HepG2 (cell line): ENCODE results near the gene HPD. TPM values are rescaled to one million over a fixed set of nuclear protein-coding genes. Genes with fewer than 3 reads are reported as not detected.
A peak's percentile ranks its signal among the peaks of the same experiment; 100 is the strongest.

Experiments
- AGO2 ChIP-seq: fragments of 200-400 bp; formaldehyde crosslinking; optimal IDR thresholded peaks from 2 replicates; pipeline ENCODE3; 2017; ENCODE audit warnings: mild to moderate bottlenecking, low read depth, low read length, moderate library complexity
- ARNTL ChIP-seq: sonication (generic); formaldehyde crosslinking; IDR thresholded peaks from 2 replicates; pipeline ENCODE4 v1.4.0; 2020; ENCODE audit warnings: mild to moderate bottlenecking, missing genetic modification reagents
- ATF1 ChIP-seq: IDR thresholded peaks from 2 replicates; pipeline ENCODE4 v1.6.1; 2016; ENCODE audit warnings: mild to moderate bottlenecking, control low read depth
- BCL6 ChIP-seq: IDR thresholded peaks from 2 replicates; pipeline ENCODE4 v1.6.1; 2016; ENCODE audit warnings: missing genetic modification reagents, missing compliant biosample characterization
- DMAP1 ChIP-seq: IDR thresholded peaks from 2 replicates; pipeline ENCODE4 v1.6.1; 2016
- ETV6 ChIP-seq: sonication (generic); formaldehyde crosslinking; conservative IDR thresholded peaks from 2 replicates; pipeline ENCODE4 v1.4.0; 2020; ENCODE audit warnings: missing genetic modification reagents
- FOXO4 ChIP-seq: sonication (generic); formaldehyde crosslinking; conservative IDR thresholded peaks from 2 replicates; pipeline ENCODE4 v1.8.1; 2023; ENCODE audit warnings: missing genetic modification reagents
- HNRNPH1 ChIP-seq: fragments of 200-400 bp; formaldehyde crosslinking; optimal IDR thresholded peaks from 2 replicates; pipeline ENCODE3; 2017; ENCODE audit warnings: mild to moderate bottlenecking, low read depth, low read length
- HOXA5 ChIP-seq: sonication (generic); formaldehyde crosslinking; IDR thresholded peaks from 2 replicates; pipeline ENCODE4 v1.4.0; 2020; ENCODE audit warnings: missing genetic modification reagents
- HOXA9 ChIP-seq: sonication (generic); formaldehyde crosslinking; IDR thresholded peaks from 2 replicates; pipeline ENCODE4 v1.8.1; 2022; ENCODE audit warnings: missing genetic modification reagents, mild to moderate bottlenecking, moderate library complexity, borderline replicate concordance
- LRRFIP1 ChIP-seq: sonication (generic); formaldehyde crosslinking; conservative IDR thresholded peaks from 2 replicates; pipeline ENCODE4 v1.4.0; 2020; ENCODE audit warnings: missing genetic modification reagents
- MYNN ChIP-seq: sonication (generic); formaldehyde crosslinking; IDR thresholded peaks from 2 replicates; pipeline ENCODE4 v1.4.0; 2020; ENCODE audit warnings: mild to moderate bottlenecking, low read depth, missing genetic modification reagents
- NFIB ChIP-seq: sonication (generic); formaldehyde crosslinking; IDR thresholded peaks from 2 replicates; pipeline ENCODE4 v1.9.0; 2021; ENCODE audit warnings: missing genetic modification reagents, mild to moderate bottlenecking, borderline replicate concordance
- PAF1 ChIP-seq: IDR thresholded peaks from 2 replicates; pipeline ENCODE4 v1.6.1; 2016; ENCODE audit warnings: missing genetic modification reagents, missing compliant biosample characterization
- PITX1 ChIP-seq: sonication (generic); formaldehyde crosslinking; IDR thresholded peaks from 2 replicates; pipeline ENCODE4 v1.5.1; 2020; ENCODE audit warnings: mild to moderate bottlenecking, missing genetic modification reagents
- POGZ ChIP-seq: sonication (generic); formaldehyde crosslinking; IDR thresholded peaks from 2 replicates; pipeline ENCODE4 v1.4.0; 2020; ENCODE audit warnings: mild to moderate bottlenecking, missing genetic modification reagents
- RAD21 ChIP-seq: fragments of 450-650 bp; formaldehyde crosslinking; IDR thresholded peaks from 2 replicates; pipeline ENCODE4 v1.5.0; 2020; ENCODE audit warnings: mild to moderate bottlenecking
- TBX3 ChIP-seq: fragments of 450-650 bp; IDR thresholded peaks from 2 replicates; pipeline ENCODE4 v1.6.1; 2017; ENCODE audit warnings: antibody characterized with exemption, mild to moderate bottlenecking, inconsistent platforms, borderline replicate concordance
- TCF7L2 ChIP-seq: IDR thresholded peaks from 2 replicates; pipeline ENCODE4 v1.6.1; 2011; ENCODE audit warnings: mild to moderate bottlenecking, low read depth, low read length, moderate library complexity
- ZBTB26 ChIP-seq: IDR thresholded peaks from 2 replicates; pipeline ENCODE4 v1.6.1; 2016; ENCODE audit warnings: missing compliant biosample characterization, missing genetic modification reagents, borderline replicate concordance
- ZBTB7B ChIP-seq: sonication (generic); formaldehyde crosslinking; IDR thresholded peaks from 2 replicates; pipeline ENCODE4 v1.4.0; 2020; ENCODE audit warnings: missing genetic modification reagents
- ZFP1 ChIP-seq: IDR thresholded peaks from 2 replicates; pipeline ENCODE4 v1.6.1; 2016
- ZKSCAN1 ChIP-seq: fragments of 150-350 bp; IDR thresholded peaks from 2 replicates; pipeline ENCODE4 v1.6.1; 2014; ENCODE audit warnings: low read length
- ZNF224 ChIP-seq: sonication (generic); formaldehyde crosslinking; IDR thresholded peaks from 2 replicates; pipeline ENCODE4 v1.5.0; 2020; ENCODE audit warnings: mild to moderate bottlenecking, missing genetic modification reagents
- ZNF335 ChIP-seq: sonication (generic); formaldehyde crosslinking; IDR thresholded peaks from 2 replicates; pipeline ENCODE4 v1.4.0; 2020; ENCODE audit warnings: missing genetic modification reagents
- ZNF44 ChIP-seq: sonication (generic); formaldehyde crosslinking; IDR thresholded peaks from 2 replicates; pipeline ENCODE4 v1.5.1; 2020; ENCODE audit warnings: mild to moderate bottlenecking, missing genetic modification reagents
- ZNF7 ChIP-seq: IDR thresholded peaks from 2 replicates; pipeline ENCODE4 v1.6.1; 2016; ENCODE audit warnings: missing biosample characterization, missing genetic modification reagents
- ZNF747 ChIP-seq: sonication (generic); formaldehyde crosslinking; IDR thresholded peaks from 2 replicates; pipeline ENCODE4 v1.8.1; 2023; ENCODE audit warnings: missing genetic modification reagents, mild to moderate bottlenecking, borderline replicate concordance
- ZNF850 ChIP-seq: sonication (generic); formaldehyde crosslinking; conservative IDR thresholded peaks from 2 replicates; pipeline ENCODE4 v1.9.0; 2021; ENCODE audit warnings: mild to moderate bottlenecking, missing genetic modification reagents
- polyA plus RNA-seq, 8 experiments: library from polyadenylated mRNA; depleted of rRNA in 3 of 8; stranded (reverse) in 7 of 8; unstranded in 1 of 8; fragments of >200 nt; fragmentation: Illumina TruSeq in 4 of 8; extraction: Trizol in 4 of 8; gene quantifications; 2 replicates each; pipeline versions ENCODE4 v1.2.1 to v1.2.3, GENCODE V29; 2011 to 2016; ENCODE audit warnings: low read depth in 4 of 8, missing spikeins in 1 of 8, mixed read lengths in 1 of 8; ENCODE audit not compliant: insufficient read depth in 1 of 8
- total RNA-seq, 5 experiments: library from RNA; depleted of rRNA; stranded (reverse); fragments of >200 nt; fragmentation: Illumina TruSeq; extraction: Trizol; gene quantifications; 2 replicates each; pipeline ENCODE4 v1.2.3, GENCODE V29; 2016; ENCODE audit warnings: low read depth in 1 of 5

The HPD gene
- total and polyA plus RNA-seq, 2 of the 13 experiments (the other 11 are each of a cell fraction or from before 2014, with no cell fraction given): 120 to 195 TPM

- TF ChIP-seq ZKSCAN1 (no peak), ARNTL (CRISPR knock-in tag) (no peak), POGZ (CRISPR knock-in tag) (no peak), ZBTB26 (CRISPR knock-in tag) (no peak), ZBTB7B (CRISPR knock-in tag) (no peak), HNRNPH1 (no peak), LRRFIP1 (CRISPR knock-in tag) (no peak), TBX3 (no peak), MYNN (CRISPR knock-in tag) (no peak), ZNF850 (no peak), FOXO4 (CRISPR knock-in tag) (no peak), NFIB (CRISPR knock-in tag) (no peak), ZNF7 (no peak), ZNF224 (CRISPR knock-in tag) (no peak), ZNF44 (CRISPR knock-in tag) (no peak), HOXA5 (CRISPR knock-in tag) (0 out of 2 replicates have a peak, but pooled peaks have one; percentile 6), TCF7L2 (no peak), HOXA9 (no peak), DMAP1 (CRISPR knock-in tag) (no peak; the same call in 1 of the 2 replicates), RAD21 (CRISPR knock-in tag) (peak; percentile 93), ZNF335 (CRISPR knock-in tag) (no peak), ETV6 (no peak), ZNF747 (CRISPR knock-in tag) (peak; percentile 75; the same call in 1 of the 2 replicates), PAF1 (CRISPR knock-in tag) (no peak), AGO2 (peak; percentile 44), PITX1 (CRISPR knock-in tag) (peak; percentile 32; the same call in 1 of the 2 replicates), ATF1 (CRISPR knock-in tag) (no peak), ZFP1 (CRISPR knock-in tag) (no peak; the same call in 1 of the 2 replicates), BCL6 (CRISPR knock-in tag) (peak; percentile 46)
Observed at GRCh38 chr12:121795034-121795968, 63.4 kb downstream of the HPD start (continued).
